Left ventricle myocardium inferior (tissue), 1 donor: ENCODE measurements around the gene RLF. TPM values are rescaled to one million over a fixed set of nuclear protein-coding genes. Genes with fewer than 3 reads are reported as not detected.
"Not testable (repeated sequence)": the region's sequence is repeated elsewhere in the genome, so short reads cannot be mapped to it uniquely, and the experiment has no call there.

ENCODE experiments used
- DNase-seq: peaks from one replicate; pipeline ENCODE4 v3.0.0-alpha.2; 2020
- H3K27ac ChIP-seq: fragments of 200-600 bp; replicated peaks from 2 replicates; pipeline ENCODE4 v1.8.0; 2021
- H3K27me3 ChIP-seq: fragments of 200-600 bp; 2 replicates; pipeline ENCODE4 v1.8.0; 2021; ENCODE audit warnings: low read depth
- H3K36me3 ChIP-seq: fragments of 200-600 bp; 2 replicates; pipeline ENCODE4 v1.8.0; 2021
- H3K4me1 ChIP-seq: fragments of 200-600 bp; 2 replicates; pipeline ENCODE4 v1.8.0; 2021
- H3K4me3 ChIP-seq: fragments of 200-600 bp; 2 replicates; pipeline ENCODE4 v1.8.0; 2021; ENCODE audit warnings: mild to moderate bottlenecking, moderate library complexity
- H3K9me3 ChIP-seq: fragments of 200-600 bp; replicated peaks from 2 replicates; pipeline ENCODE4 v1.8.0; 2021
- CTCF ChIP-seq: fragments of 200-600 bp; IDR thresholded peaks from 2 replicates; pipeline ENCODE4 v1.8.0; 2021; ENCODE audit warnings: antibody characterized with exemption, mild to moderate bottlenecking, borderline replicate concordance
- intact Hi-C: fragments of 100-400 bp; cut with micrococcal nuclease; formaldehyde crosslinking; loops from one replicate; pipeline ENCODE4 v1.11.0; 2022
- total RNA-seq: library from RNA; stranded (reverse); fragmentation: NEBNext Ultra II Directional; extraction: Animal tissue kit (Norgen Biotek cat#: 25700); gene quantifications from one replicate; pipeline ENCODE4 v1.2.1, GENCODE V29; 2021
- donor health status: DM: no; HTN: yes; CAD: no; lungs with severe emphysema.

The RLF gene
- total RNA-seq, 1 donor from 2014 or later, result 13.2 TPM

- no peak overlapping the region for H3K4me3 ChIP-seq
- H3K36me3 ChIP-seq, result peaks cover 59% of the 10 kb centered on the region
- TF ChIP-seq CTCF, result no peak
- H3K27me3 ChIP-seq, result no peaks in the 10 kb centered on the region
- no peak for DNase-seq
- H3K27ac ChIP-seq, result no peak overlapping the region
- peaks cover 8% of the 10 kb centered on the region for H3K4me1 ChIP-seq
- no peaks in the 10 kb centered on the region for H3K9me3 ChIP-seq
- intact Hi-C loops, result no loop called here
Observed at GRCh38 chr1:40204856-40205255, 43.7 kb downstream of the RLF start.

GRCh38 chr1:40210511-40211204 is 49.5 kb downstream of the RLF start:
- no peak overlapping the region for H3K4me3 ChIP-seq
- H3K9me3 ChIP-seq, result no peaks in the 10 kb centered on the region
- H3K27ac ChIP-seq, result no peak overlapping the region
- no peak for DNase-seq
- no peaks in the 10 kb centered on the region for H3K27me3 ChIP-seq
- intact Hi-C loops, result no loop called here
- H3K36me3 ChIP-seq, result peaks cover 44% of the 10 kb centered on the region
- H3K4me1 ChIP-seq, result peaks cover 20% of the 10 kb centered on the region
- TF ChIP-seq CTCF, result no peak

- intact Hi-C loops, result no loop called here
- H3K9me3 ChIP-seq, result no peaks in the 10 kb centered on the region
- H3K27me3 ChIP-seq, result no peaks in the 10 kb centered on the region
- no peak overlapping the region for H3K4me3 ChIP-seq
- no peaks in the 10 kb centered on the region for H3K4me1 ChIP-seq
- H3K36me3 ChIP-seq, result peaks cover 28% of the 10 kb centered on the region
- no peak overlapping the region for H3K27ac ChIP-seq
- TF ChIP-seq CTCF, result no peak
- no peak for DNase-seq
Observed at GRCh38 chr1:40218333-40218732, 57.1 kb downstream of the RLF start.

GRCh38 chr1:40221471-40221905 is 60.3 kb downstream of the RLF start:
- intact Hi-C loops, H3K4me3 ChIP-seq, H3K27me3 ChIP-seq, H3K4me1 ChIP-seq, H3K9me3 ChIP-seq, H3K27ac ChIP-seq, DNase-seq: not testable (repeated sequence)
- H3K36me3 ChIP-seq, result peaks cover 31% of the 10 kb centered on the region

GRCh38 chr1:40221977-40222772 is 61.0 kb downstream of the RLF start:
- Histone ChIP-seq H3K27ac (no peak overlapping the region), H3K4me3 (no peak overlapping the region), H3K27me3 (no peaks in the 10 kb centered on the region), H3K36me3 (peaks cover 28% of the 10 kb centered on the region), H3K9me3 (no peaks in the 10 kb centered on the region), H3K4me1 (no peaks in the 10 kb centered on the region)
- DNase-seq, result no peak
- TF ChIP-seq CTCF, result no peak
- intact Hi-C loops, result no loop called here

- intact Hi-C loops, result no loop called here
Observed at GRCh38 chr1:40224040-40224439, 62.9 kb downstream of the RLF start.

More at GRCh38 chr1:40224040-40224439, 62.9 kb downstream of the RLF start:
- Histone ChIP-seq H3K4me3 (no peak overlapping the region), H3K36me3 (peaks cover 28% of the 10 kb centered on the region), H3K4me1 (no peaks in the 10 kb centered on the region), H3K27me3 (no peaks in the 10 kb centered on the region), H3K9me3 (no peaks in the 10 kb centered on the region), H3K27ac (no peak overlapping the region)
- no peak for DNase-seq
- no peak for TF ChIP-seq CTCF
